Neutrophil (primary cell): ENCODE measurements around the gene CYP27C1.

Source experiments
- H3K27ac ChIP-seq: fragments of 200-600 bp; sonication (generic); 2 replicates; pipeline ENCODE4 v1.5.1; 2016; ENCODE audit warnings: mild to moderate bottlenecking, moderate library complexity
- H3K27me3 ChIP-seq: fragments of 200-600 bp; sonication (generic); 2 replicates; pipeline ENCODE4 v1.6.0; 2016; ENCODE audit warnings: mild to moderate bottlenecking
- H3K36me3 ChIP-seq: fragments of 200-600 bp; sonication (generic); 2 replicates; pipeline ENCODE4 v1.5.1; 2017
- H3K4me1 ChIP-seq, 2 experiments: fragments of 200-600 bp in 1 of 2; sonication (generic) in 1 of 2; 1 replicate in 1 of 2; 2 replicates in 1 of 2; pipeline versions ENCODE4 v1.5.1 to v1.6.1; 2013 to 2016; ENCODE audit warnings: low read depth in 1 of 2, low read length in 1 of 2, mild to moderate bottlenecking in 1 of 2, moderate library complexity in 1 of 2; ENCODE audit not compliant: control insufficient read depth in 1 of 2, insufficient read depth in 1 of 2
- H3K4me3 ChIP-seq, 2 experiments: fragments of 200-600 bp in 1 of 2; sonication (generic) in 1 of 2; 1 replicate in 1 of 2; 2 replicates in 1 of 2; pipeline ENCODE4 v1.5.1; 2013 to 2016; ENCODE audit warnings: low read depth in 1 of 2, low read length in 1 of 2, mild to moderate bottlenecking in 1 of 2, moderate library complexity in 1 of 2
- H3K9me3 ChIP-seq: fragments of 200-600 bp; sonication (generic); 2 replicates; pipeline ENCODE4 v1.5.1; 2016
- TF ChIP-seq, protein P1 (sequence below): fragments of 200-600 bp; sonication (generic); IDR thresholded peaks from 2 replicates; pipeline ENCODE4 v1.5.1; 2016; ENCODE audit warnings: antibody characterized with exemption

CYP27C1 gene

DNA sequence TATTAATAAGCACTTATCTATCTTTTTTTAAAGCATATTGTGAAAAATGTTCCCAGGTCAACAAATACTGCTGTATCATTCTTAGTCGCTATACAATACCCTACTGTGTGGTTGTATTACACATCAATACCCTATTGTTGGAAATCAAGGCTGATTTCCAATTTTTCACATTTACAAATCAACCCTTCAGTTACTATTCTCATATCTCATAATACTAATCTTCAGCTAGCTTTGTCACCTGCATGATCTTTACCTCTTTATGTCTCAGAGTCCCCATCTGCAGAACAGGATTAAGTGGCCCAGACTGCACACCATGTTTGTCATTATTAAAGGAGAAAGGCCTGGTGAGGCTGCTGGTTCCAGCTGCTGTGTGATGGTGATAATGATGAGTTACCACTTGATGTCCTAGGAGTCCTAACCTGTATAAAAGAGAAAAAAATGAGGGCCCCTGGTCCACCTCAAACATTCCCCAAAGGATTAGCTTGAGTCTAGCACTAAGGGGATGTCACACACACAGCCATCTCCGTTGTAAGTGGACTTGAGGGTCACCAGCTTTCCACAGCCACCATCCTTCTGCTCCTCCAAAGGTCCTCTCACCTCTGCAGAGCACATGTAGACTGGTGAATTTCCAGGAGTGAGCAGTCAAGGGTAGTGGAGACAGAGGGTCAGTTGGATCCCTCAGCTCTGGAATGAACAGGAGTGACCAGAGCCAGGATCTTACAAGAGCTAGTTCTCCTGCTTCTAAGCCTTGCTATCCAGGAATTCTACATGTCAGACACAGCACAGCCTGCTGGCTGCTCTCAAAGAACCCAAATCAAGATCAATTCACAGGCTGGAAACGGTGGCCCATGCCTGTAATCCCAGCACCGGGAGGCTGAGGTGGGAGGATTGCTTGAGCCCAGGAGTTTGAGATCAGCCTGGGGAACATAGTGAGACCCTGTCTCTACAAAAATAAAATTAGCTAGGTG, 77.2 kb downstream of the CYP27C1 start:
- no peak overlapping the region for H3K4me3 ChIP-seq
- no peak overlapping the region for H3K27ac ChIP-seq
- no peaks in the 10 kb centered on the region for H3K9me3 ChIP-seq
- H3K4me1 ChIP-seq = no peaks in the 10 kb centered on the region
- H3K27me3 ChIP-seq = peaks cover 20% of the 10 kb centered on the region
- TF ChIP-seq, protein P1, sequence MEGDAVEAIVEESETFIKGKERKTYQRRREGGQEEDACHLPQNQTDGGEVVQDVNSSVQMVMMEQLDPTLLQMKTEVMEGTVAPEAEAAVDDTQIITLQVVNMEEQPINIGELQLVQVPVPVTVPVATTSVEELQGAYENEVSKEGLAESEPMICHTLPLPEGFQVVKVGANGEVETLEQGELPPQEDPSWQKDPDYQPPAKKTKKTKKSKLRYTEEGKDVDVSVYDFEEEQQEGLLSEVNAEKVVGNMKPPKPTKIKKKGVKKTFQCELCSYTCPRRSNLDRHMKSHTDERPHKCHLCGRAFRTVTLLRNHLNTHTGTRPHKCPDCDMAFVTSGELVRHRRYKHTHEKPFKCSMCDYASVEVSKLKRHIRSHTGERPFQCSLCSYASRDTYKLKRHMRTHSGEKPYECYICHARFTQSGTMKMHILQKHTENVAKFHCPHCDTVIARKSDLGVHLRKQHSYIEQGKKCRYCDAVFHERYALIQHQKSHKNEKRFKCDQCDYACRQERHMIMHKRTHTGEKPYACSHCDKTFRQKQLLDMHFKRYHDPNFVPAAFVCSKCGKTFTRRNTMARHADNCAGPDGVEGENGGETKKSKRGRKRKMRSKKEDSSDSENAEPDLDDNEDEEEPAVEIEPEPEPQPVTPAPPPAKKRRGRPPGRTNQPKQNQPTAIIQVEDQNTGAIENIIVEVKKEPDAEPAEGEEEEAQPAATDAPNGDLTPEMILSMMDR = no peak
- no peaks in the 10 kb centered on the region for H3K36me3 ChIP-seq

- H3K27me3 ChIP-seq = peaks cover 20% of the 10 kb centered on the region
- H3K4me3 ChIP-seq = no peak overlapping the region
- H3K27ac ChIP-seq = no peak overlapping the region
- no peaks in the 10 kb centered on the region for H3K4me1 ChIP-seq
- TF ChIP-seq, protein P1 = no peak
- H3K9me3 ChIP-seq = no peaks in the 10 kb centered on the region
- no peaks in the 10 kb centered on the region for H3K36me3 ChIP-seq
Measured at GRCh38 chr2:127140538-127140937, 79.6 kb downstream of the CYP27C1 start.

DNA sequence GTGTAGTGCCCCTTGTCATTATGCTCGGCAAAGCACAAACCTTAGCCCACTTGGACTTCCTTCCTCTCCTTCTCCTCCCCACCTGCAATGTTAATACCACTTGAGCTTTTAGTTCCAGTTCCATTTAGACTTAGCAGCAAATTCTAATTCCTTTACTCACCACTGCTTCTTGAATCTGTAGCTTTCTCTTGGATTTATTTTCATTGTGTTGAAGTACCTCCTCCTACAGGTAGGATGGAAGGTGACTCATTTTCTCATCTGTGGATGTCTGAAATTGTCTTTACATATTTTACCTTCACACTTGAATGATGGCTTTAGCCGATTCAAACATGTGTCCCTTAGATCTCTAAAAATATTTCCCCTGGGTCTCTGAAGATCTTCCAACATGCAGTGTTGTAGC, 80.3 kb downstream of the CYP27C1 start:
- H3K4me3 ChIP-seq = no peak overlapping the region
- TF ChIP-seq, protein P1 = no peak
- no peaks in the 10 kb centered on the region for H3K36me3 ChIP-seq
- no peak overlapping the region for H3K27ac ChIP-seq
- H3K27me3 ChIP-seq = peaks cover 20% of the 10 kb centered on the region
- no peaks in the 10 kb centered on the region for H3K9me3 ChIP-seq
- no peaks in the 10 kb centered on the region for H3K4me1 ChIP-seq

DNA sequence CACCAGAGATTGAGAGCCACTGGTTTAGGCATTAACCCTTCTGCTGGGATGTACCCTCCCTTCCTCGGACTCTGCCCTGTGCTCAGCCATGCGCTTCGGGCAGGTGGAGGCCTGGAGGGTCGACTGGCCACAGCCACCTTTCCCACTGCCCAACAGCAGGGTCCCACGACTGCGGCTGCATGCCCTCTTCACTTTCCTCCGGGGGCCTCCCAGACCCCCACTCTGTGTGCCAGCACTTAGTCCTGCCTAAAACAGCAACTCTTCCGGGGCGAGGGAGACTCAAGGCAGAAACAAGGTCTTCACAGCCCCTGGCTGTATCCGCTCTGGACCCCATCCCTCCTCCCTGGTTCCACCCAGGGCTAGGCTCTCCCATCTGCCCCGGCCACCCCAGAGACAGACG, 81.8 kb downstream of the CYP27C1 start:
- Histone ChIP-seq H3K9me3 (no peaks in the 10 kb centered on the region), H3K27ac (no peak overlapping the region), H3K4me3 (no peak overlapping the region), H3K36me3 (no peaks in the 10 kb centered on the region), H3K4me1 (no peaks in the 10 kb centered on the region), H3K27me3 (peaks cover 20% of the 10 kb centered on the region)
- TF ChIP-seq, protein P1 = no peak

- Histone ChIP-seq H3K27me3 (peaks cover 20% of the 10 kb centered on the region), H3K4me1 (no peaks in the 10 kb centered on the region), H3K36me3 (no peaks in the 10 kb centered on the region), H3K9me3 (no peaks in the 10 kb centered on the region), H3K27ac (no peak overlapping the region), H3K4me3 (no peak overlapping the region)
- TF ChIP-seq, protein P1 = no peak
Measured at GRCh38 chr2:127137741-127138140, 82.4 kb downstream of the CYP27C1 start.
